HEK293 (cell line): Measurements from ENCODE around the gene SRRM5.
A peak's percentile ranks its signal among the peaks of the same experiment; 100 is the strongest.

ENCODE experiments used
- HOXC10 ChIP-seq: sonication (generic); formaldehyde crosslinking; IDR thresholded peaks from 2 replicates; pipeline ENCODE4 v1.8.1; 2023; ENCODE audit warnings: mild to moderate bottlenecking, missing genetic modification reagents
- MYNN ChIP-seq: fragments of 450-650 bp; formaldehyde crosslinking; IDR thresholded peaks from 2 replicates; pipeline ENCODE4 v1.5.1; 2016; ENCODE audit warnings: missing biosample characterization, missing genetic modification characterization, borderline replicate concordance
- SP3 ChIP-seq: fragments of 450-650 bp; formaldehyde crosslinking; IDR thresholded peaks from 2 replicates; pipeline ENCODE4 v1.5.1; 2016; ENCODE audit warnings: missing biosample characterization, missing genetic modification characterization
- ZBTB20 ChIP-seq: fragments of 450-650 bp; formaldehyde crosslinking; IDR thresholded peaks from 2 replicates; pipeline ENCODE4 v1.5.1; 2016; ENCODE audit warnings: missing biosample characterization, missing genetic modification characterization
- ZBTB48 ChIP-seq: fragments of 450-650 bp; formaldehyde crosslinking; IDR thresholded peaks from 2 replicates; pipeline ENCODE4 v1.5.1; 2016; ENCODE audit warnings: missing biosample characterization, missing genetic modification characterization
- ZNF132 ChIP-seq: fragments of 450-650 bp; formaldehyde crosslinking; IDR thresholded peaks from 2 replicates; pipeline ENCODE4 v1.5.1; 2017; ENCODE audit warnings: missing biosample characterization, missing genetic modification characterization, borderline replicate concordance
- ZNF2 ChIP-seq: fragments of 450-650 bp; formaldehyde crosslinking; IDR thresholded peaks from 2 replicates; pipeline ENCODE4 v1.5.1; 2016; ENCODE audit warnings: missing biosample characterization, missing genetic modification characterization
- ZNF24 ChIP-seq: fragments of 450-650 bp; formaldehyde crosslinking; IDR thresholded peaks from 2 replicates; pipeline ENCODE4 v1.5.1; 2016; ENCODE audit warnings: missing biosample characterization, missing genetic modification characterization
- ZNF324 ChIP-seq: fragments of 450-650 bp; formaldehyde crosslinking; IDR thresholded peaks from 2 replicates; pipeline ENCODE4 v1.5.1; 2016; ENCODE audit warnings: missing biosample characterization, missing genetic modification characterization
- ZNF529 ChIP-seq: fragments of 450-650 bp; formaldehyde crosslinking; IDR thresholded peaks from 2 replicates; pipeline ENCODE4 v1.5.1; 2017; ENCODE audit warnings: missing genetic modification characterization, missing biosample characterization; ENCODE audit not compliant: insufficient replicate concordance
- ZNF530 ChIP-seq: fragments of 450-650 bp; formaldehyde crosslinking; IDR thresholded peaks from 2 replicates; pipeline ENCODE4 v1.5.1; 2016; ENCODE audit warnings: low read depth, missing biosample characterization, missing genetic modification characterization
- ZNF596 ChIP-seq: fragments of 450-650 bp; IDR thresholded peaks from 2 replicates; pipeline ENCODE4 v1.5.0; 2018; ENCODE audit warnings: missing biosample characterization, mild to moderate bottlenecking, missing genetic modification characterization, moderate library complexity
- ZNF626 ChIP-seq: fragments of 450-650 bp; sonication (Bioruptor Pico); formaldehyde crosslinking; IDR thresholded peaks from 2 replicates; pipeline ENCODE4 v1.5.1; 2018; ENCODE audit warnings: missing biosample characterization, missing genetic modification characterization, inconsistent platforms
- ZNF629 ChIP-seq: fragments of 450-650 bp; formaldehyde crosslinking; IDR thresholded peaks from 2 replicates; pipeline ENCODE4 v1.5.1; 2017; ENCODE audit warnings: missing biosample characterization, missing genetic modification characterization
- ZNF707 ChIP-seq: fragments of 450-650 bp; formaldehyde crosslinking; IDR thresholded peaks from 2 replicates; pipeline ENCODE4 v1.5.1; 2016; ENCODE audit warnings: missing biosample characterization, missing genetic modification characterization
- ZNF777 ChIP-seq: fragments of 450-650 bp; formaldehyde crosslinking; IDR thresholded peaks from 2 replicates; pipeline ENCODE4 v1.5.1; 2017; ENCODE audit warnings: missing biosample characterization, missing genetic modification characterization, borderline replicate concordance
- ZSCAN16 ChIP-seq: fragments of 450-650 bp; formaldehyde crosslinking; IDR thresholded peaks from 2 replicates; pipeline ENCODE4 v1.5.1; 2016; ENCODE audit warnings: missing biosample characterization, missing genetic modification characterization
- TF ChIP-seq, protein P1 (sequence below): fragments of 450-650 bp; formaldehyde crosslinking; IDR thresholded peaks from 2 replicates; pipeline ENCODE4 v1.5.1; 2016; ENCODE audit warnings: missing biosample characterization, missing genetic modification characterization
- TF ChIP-seq, protein P2 (sequence below): fragments of 450-650 bp; formaldehyde crosslinking; IDR thresholded peaks from 2 replicates; pipeline ENCODE4 v1.5.1; 2016; ENCODE audit warnings: missing biosample characterization, missing genetic modification characterization, borderline replicate concordance
- TF ChIP-seq, protein P3 (sequence below): IDR thresholded peaks from 2 replicates; pipeline ENCODE4 v1.6.1; 2011; ENCODE audit warnings: mild to moderate bottlenecking, low read depth, low read length, borderline replicate concordance
- TF ChIP-seq, protein P4 (sequence below): fragments of 450-650 bp; formaldehyde crosslinking; conservative IDR thresholded peaks from 2 replicates; pipeline ENCODE4 v1.5.1; 2016; ENCODE audit warnings: low read depth, missing biosample characterization, missing genetic modification characterization
- TF ChIP-seq, protein P5 (sequence below): fragments of 450-650 bp; formaldehyde crosslinking; IDR thresholded peaks from 2 replicates; pipeline ENCODE4 v1.5.1; 2016; ENCODE audit warnings: missing biosample characterization, missing genetic modification characterization, borderline replicate concordance
- TF ChIP-seq, protein P6 (sequence below): fragments of 450-650 bp; formaldehyde crosslinking; IDR thresholded peaks from 2 replicates; pipeline ENCODE4 v1.5.1; 2017; ENCODE audit warnings: missing biosample characterization, missing genetic modification characterization

Gene SRRM5

DNA sequence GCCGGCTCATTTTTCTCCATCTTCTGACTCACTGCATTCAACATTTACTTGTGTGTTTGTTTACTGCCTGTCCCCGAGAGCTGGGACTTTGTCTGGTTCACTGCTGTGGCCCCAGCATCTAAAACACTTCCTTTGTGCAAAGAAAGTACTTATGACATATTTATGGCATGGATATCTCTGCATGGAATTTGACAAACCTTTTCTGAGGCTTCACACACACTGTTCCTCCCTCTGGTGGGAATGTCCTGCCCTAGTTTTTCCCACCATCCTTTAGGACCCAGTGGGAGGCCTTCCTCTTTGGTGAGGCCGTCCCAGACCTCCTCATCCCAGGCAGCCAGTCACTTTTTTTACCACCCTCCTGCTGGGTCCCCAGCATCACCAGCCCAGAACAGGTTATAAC, 1.4 kb upstream of the SRRM5 start (continued):
- TF ChIP-seq, protein P1, sequence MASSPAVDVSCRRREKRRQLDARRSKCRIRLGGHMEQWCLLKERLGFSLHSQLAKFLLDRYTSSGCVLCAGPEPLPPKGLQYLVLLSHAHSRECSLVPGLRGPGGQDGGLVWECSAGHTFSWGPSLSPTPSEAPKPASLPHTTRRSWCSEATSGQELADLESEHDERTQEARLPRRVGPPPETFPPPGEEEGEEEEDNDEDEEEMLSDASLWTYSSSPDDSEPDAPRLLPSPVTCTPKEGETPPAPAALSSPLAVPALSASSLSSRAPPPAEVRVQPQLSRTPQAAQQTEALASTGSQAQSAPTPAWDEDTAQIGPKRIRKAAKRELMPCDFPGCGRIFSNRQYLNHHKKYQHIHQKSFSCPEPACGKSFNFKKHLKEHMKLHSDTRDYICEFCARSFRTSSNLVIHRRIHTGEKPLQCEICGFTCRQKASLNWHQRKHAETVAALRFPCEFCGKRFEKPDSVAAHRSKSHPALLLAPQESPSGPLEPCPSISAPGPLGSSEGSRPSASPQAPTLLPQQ (tag by site-specific recombination), result no peak
- peak; percentile 15; the same call in 1 of the 2 replicates for TF ChIP-seq SP3 (tag by site-specific recombination)
- TF ChIP-seq ZBTB48 (tag by site-specific recombination), result no peak
- TF ChIP-seq ZNF324, result 0 out of 2 replicates have a peak, but pooled peaks have one; percentile 36
- no peak for TF ChIP-seq ZNF626
- no peak for TF ChIP-seq HOXC10
- TF ChIP-seq, protein P2, sequence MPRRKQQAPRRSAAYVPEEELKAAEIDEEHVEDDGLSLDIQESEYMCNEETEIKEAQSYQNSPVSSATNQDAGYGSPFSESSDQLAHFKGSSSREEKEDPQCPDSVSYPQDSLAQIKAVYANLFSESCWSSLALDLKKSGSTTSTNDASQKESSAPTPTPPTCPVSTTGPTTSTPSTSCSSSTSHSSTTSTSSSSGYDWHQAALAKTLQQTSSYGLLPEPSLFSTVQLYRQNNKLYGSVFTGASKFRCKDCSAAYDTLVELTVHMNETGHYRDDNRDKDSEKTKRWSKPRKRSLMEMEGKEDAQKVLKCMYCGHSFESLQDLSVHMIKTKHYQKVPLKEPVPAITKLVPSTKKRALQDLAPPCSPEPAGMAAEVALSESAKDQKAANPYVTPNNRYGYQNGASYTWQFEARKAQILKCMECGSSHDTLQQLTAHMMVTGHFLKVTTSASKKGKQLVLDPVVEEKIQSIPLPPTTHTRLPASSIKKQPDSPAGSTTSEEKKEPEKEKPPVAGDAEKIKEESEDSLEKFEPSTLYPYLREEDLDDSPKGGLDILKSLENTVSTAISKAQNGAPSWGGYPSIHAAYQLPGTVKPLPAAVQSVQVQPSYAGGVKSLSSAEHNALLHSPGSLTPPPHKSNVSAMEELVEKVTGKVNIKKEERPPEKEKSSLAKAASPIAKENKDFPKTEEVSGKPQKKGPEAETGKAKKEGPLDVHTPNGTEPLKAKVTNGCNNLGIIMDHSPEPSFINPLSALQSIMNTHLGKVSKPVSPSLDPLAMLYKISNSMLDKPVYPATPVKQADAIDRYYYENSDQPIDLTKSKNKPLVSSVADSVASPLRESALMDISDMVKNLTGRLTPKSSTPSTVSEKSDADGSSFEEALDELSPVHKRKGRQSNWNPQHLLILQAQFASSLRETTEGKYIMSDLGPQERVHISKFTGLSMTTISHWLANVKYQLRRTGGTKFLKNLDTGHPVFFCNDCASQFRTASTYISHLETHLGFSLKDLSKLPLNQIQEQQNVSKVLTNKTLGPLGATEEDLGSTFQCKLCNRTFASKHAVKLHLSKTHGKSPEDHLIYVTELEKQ, result no peak; the same call in 1 of the 2 replicates
- TF ChIP-seq, protein P3, sequence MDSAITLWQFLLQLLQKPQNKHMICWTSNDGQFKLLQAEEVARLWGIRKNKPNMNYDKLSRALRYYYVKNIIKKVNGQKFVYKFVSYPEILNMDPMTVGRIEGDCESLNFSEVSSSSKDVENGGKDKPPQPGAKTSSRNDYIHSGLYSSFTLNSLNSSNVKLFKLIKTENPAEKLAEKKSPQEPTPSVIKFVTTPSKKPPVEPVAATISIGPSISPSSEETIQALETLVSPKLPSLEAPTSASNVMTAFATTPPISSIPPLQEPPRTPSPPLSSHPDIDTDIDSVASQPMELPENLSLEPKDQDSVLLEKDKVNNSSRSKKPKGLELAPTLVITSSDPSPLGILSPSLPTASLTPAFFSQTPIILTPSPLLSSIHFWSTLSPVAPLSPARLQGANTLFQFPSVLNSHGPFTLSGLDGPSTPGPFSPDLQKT, result no peak
- TF ChIP-seq, protein P4, sequence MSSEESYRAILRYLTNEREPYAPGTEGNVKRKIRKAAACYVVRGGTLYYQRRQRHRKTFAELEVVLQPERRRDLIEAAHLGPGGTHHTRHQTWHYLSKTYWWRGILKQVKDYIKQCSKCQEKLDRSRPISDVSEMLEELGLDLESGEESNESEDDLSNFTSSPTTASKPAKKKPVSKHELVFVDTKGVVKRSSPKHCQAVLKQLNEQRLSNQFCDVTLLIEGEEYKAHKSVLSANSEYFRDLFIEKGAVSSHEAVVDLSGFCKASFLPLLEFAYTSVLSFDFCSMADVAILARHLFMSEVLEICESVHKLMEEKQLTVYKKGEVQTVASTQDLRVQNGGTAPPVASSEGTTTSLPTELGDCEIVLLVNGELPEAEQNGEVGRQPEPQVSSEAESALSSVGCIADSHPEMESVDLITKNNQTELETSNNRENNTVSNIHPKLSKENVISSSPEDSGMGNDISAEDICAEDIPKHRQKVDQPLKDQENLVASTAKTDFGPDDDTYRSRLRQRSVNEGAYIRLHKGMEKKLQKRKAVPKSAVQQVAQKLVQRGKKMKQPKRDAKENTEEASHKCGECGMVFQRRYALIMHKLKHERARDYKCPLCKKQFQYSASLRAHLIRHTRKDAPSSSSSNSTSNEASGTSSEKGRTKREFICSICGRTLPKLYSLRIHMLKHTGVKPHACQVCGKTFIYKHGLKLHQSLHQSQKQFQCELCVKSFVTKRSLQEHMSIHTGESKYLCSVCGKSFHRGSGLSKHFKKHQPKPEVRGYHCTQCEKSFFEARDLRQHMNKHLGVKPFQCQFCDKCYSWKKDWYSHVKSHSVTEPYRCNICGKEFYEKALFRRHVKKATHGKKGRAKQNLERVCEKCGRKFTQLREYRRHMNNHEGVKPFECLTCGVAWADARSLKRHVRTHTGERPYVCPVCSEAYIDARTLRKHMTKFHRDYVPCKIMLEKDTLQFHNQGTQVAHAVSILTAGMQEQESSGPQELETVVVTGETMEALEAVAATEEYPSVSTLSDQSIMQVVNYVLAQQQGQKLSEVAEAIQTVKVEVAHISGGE, result no peak
- TF ChIP-seq, protein P5, sequence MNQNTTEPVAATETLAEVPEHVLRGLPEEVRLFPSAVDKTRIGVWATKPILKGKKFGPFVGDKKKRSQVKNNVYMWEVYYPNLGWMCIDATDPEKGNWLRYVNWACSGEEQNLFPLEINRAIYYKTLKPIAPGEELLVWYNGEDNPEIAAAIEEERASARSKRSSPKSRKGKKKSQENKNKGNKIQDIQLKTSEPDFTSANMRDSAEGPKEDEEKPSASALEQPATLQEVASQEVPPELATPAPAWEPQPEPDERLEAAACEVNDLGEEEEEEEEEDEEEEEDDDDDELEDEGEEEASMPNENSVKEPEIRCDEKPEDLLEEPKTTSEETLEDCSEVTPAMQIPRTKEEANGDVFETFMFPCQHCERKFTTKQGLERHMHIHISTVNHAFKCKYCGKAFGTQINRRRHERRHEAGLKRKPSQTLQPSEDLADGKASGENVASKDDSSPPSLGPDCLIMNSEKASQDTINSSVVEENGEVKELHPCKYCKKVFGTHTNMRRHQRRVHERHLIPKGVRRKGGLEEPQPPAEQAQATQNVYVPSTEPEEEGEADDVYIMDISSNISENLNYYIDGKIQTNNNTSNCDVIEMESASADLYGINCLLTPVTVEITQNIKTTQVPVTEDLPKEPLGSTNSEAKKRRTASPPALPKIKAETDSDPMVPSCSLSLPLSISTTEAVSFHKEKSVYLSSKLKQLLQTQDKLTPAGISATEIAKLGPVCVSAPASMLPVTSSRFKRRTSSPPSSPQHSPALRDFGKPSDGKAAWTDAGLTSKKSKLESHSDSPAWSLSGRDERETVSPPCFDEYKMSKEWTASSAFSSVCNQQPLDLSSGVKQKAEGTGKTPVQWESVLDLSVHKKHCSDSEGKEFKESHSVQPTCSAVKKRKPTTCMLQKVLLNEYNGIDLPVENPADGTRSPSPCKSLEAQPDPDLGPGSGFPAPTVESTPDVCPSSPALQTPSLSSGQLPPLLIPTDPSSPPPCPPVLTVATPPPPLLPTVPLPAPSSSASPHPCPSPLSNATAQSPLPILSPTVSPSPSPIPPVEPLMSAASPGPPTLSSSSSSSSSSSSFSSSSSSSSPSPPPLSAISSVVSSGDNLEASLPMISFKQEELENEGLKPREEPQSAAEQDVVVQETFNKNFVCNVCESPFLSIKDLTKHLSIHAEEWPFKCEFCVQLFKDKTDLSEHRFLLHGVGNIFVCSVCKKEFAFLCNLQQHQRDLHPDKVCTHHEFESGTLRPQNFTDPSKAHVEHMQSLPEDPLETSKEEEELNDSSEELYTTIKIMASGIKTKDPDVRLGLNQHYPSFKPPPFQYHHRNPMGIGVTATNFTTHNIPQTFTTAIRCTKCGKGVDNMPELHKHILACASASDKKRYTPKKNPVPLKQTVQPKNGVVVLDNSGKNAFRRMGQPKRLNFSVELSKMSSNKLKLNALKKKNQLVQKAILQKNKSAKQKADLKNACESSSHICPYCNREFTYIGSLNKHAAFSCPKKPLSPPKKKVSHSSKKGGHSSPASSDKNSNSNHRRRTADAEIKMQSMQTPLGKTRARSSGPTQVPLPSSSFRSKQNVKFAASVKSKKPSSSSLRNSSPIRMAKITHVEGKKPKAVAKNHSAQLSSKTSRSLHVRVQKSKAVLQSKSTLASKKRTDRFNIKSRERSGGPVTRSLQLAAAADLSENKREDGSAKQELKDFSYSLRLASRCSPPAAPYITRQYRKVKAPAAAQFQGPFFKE (tag by site-specific recombination), result no peak
- no peak for TF ChIP-seq ZNF529 (tag by site-specific recombination)
- peak; percentile 69 for TF ChIP-seq ZNF629 (tag by site-specific recombination)
- no peak for TF ChIP-seq ZNF777 (tag by site-specific recombination)
- 0 out of 2 replicates have a peak, but pooled peaks have one; percentile 66 for TF ChIP-seq ZNF24 (tag by site-specific recombination)
- TF ChIP-seq ZNF707 (tag by site-specific recombination), result no peak
- TF ChIP-seq ZBTB20, result no peak
- TF ChIP-seq ZNF596, result no peak
- no peak for TF ChIP-seq MYNN (tag by site-specific recombination)
- TF ChIP-seq, protein P6, sequence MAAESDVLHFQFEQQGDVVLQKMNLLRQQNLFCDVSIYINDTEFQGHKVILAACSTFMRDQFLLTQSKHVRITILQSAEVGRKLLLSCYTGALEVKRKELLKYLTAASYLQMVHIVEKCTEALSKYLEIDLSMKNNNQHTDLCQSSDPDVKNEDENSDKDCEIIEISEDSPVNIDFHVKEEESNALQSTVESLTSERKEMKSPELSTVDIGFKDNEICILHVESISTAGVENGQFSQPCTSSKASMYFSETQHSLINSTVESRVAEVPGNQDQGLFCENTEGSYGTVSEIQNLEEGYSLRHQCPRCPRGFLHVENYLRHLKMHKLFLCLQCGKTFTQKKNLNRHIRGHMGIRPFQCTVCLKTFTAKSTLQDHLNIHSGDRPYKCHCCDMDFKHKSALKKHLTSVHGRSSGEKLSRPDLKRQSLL, result no peak
- no peak for TF ChIP-seq ZNF2 (tag by site-specific recombination)
- no peak for TF ChIP-seq ZNF530 (tag by site-specific recombination)
- no peak for TF ChIP-seq ZSCAN16 (tag by site-specific recombination)
- no peak for TF ChIP-seq ZNF132
